GM12872 (cell line): ENCODE data around the gene ELMO3.

Experiments
- CTCF ChIP-seq: IDR thresholded peaks from 3 replicates; pipeline ENCODE4 v1.5.1; 2011; ENCODE audit warnings: low read depth, mild to moderate bottlenecking, low read length, moderate library complexity; ENCODE audit not compliant: insufficient read depth

The ELMO3 gene

DNA sequence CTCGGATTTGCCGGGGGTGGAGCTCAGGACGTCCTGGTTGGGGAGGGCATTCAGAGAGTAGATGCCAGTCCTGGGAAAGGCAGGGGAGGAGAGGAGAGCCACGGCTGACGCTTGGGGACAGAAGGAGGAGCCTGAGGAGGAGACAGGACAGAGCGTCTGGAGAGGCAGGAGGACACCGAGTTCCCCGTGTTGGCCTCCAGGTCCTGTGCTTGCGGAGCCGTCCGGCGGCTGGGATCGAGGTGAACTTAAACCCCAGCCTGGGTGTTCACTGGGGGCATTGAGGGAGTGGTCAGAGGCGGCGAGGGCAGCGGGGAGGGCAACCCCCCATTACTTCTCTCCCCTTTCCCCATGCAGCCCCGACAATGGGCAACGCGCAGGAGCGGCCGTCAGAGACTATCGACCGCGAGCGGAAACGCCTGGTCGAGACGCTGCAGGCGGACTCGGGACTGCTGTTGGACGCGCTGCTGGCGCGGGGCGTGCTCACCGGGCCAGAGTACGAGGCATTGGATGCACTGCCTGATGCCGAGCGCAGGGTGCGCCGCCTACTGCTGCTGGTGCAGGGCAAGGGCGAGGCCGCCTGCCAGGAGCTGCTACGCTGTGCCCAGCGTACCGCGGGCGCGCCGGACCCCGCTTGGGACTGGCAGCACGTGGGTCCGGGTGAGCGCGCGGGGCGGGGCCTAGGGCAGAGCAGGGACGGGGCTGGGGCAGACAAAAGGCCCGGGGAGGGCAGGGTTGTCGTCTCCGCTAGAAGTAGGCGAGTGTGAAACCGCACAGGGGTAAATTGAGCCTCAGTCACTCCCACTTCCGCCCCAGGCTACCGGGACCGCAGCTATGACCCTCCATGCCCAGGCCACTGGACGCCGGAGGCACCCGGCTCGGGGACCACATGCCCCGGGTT, 24.9 kb upstream of the ELMO3 start:
- 0 out of 3 replicates have a peak, but pooled peaks have one; percentile 4 for TF ChIP-seq CTCF

GRCh38 chr16:67174706-67175231, 24.2 kb upstream of the ELMO3 start:
- no peak for TF ChIP-seq CTCF

- TF ChIP-seq CTCF, result no peak
Observed at GRCh38 chr16:67176662-67177061, 22.3 kb upstream of the ELMO3 start.

DNA sequence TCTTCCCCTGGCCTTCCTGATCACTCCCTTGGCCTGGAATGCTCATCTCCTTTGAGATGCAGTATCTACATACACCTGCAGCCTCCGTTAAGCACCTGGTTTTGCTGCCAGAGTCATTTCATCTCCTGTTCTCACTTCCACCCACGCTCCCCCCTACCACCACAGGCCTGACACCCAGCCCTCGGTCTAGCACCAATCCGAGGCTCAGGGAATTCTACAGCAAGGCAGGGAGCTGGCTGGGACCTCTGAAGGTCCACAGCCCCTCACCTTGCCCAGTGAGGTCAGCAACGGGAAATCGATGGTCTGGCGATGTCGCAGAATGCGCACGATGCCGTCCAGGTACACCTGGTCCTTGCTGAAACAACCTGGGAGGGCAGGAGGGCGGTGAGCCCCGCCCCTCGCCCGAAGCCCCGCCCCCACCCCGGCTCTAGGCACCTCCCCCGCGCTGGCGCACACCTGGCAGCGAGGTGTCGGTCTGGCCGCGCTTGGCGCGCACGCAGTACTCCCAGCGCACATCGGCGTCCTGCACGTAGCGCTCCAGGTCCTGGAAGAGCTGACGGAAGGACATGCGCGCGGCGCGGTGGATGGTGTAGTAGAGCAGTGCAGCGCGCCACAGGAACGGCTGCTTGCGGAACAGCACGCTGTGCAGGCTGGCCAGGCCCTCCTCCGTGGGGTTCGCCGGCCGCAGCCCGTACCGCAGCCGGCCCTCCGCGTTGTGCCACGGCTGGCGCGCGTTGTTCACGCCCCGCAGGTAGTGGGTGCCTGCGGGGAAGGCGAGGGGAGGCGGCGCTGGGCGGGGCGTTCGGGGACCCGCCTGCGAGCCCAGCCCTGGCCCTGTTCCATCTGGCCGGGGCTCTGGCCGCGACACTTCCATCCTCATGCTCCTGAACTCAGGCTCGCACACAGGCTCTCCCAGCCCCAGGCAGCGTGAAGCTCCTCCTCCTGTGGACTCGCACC, 20.9 kb upstream of the ELMO3 start:
- TF ChIP-seq CTCF, result no peak

GRCh38 chr16:67179421-67180080, 19.4 kb upstream of the ELMO3 start:
- peak; percentile 42 for TF ChIP-seq CTCF

- TF ChIP-seq CTCF, result no peak
Observed at GRCh38 chr16:67180166-67180565, 18.8 kb upstream of the ELMO3 start.

DNA sequence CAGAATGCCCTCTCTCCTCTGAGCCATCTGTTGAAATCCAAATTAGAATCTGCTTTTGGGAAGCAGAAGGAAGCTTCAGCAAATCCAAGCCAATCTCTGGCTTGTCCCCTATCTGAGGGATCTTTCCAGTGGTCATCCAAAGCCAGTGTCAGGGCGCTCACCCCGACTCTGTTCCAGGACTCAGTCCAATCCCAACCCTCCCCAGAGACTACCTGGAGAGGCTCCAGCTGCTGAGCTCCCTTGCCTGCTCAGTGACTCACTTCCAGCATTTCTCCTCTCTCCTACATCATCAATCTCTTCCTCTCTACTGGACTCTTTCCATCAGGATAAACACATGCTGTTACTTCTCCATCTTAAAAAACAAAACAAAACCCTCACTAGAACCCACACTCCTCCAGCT, 17.6 kb upstream of the ELMO3 start:
- TF ChIP-seq CTCF, result no peak
